Rectal smooth muscle tissue (tissue), 1 donor: ENCODE data around the gene CYTH1.

Source experiments
- H3K27ac ChIP-seq: one replicate; pipeline ENCODE4 v1.7.0; 2013; ENCODE audit warnings: low read depth, low read length, inconsistent platforms
- H3K27me3 ChIP-seq: one replicate; pipeline ENCODE4 v1.7.0; 2013; ENCODE audit warnings: low read length; ENCODE audit not compliant: control insufficient read depth, insufficient read depth
- H3K36me3 ChIP-seq: one replicate; pipeline ENCODE4 v1.7.0; 2013; ENCODE audit warnings: low read length; ENCODE audit not compliant: control insufficient read depth, insufficient read depth
- H3K4me1 ChIP-seq: one replicate; pipeline ENCODE4 v1.7.0; 2013; ENCODE audit warnings: low read length; ENCODE audit not compliant: control insufficient read depth, insufficient read depth
- H3K4me3 ChIP-seq: one replicate; pipeline ENCODE4 v1.7.0; 2013; ENCODE audit warnings: low read length
- H3K9ac ChIP-seq: one replicate; pipeline ENCODE4 v1.7.0; 2013; ENCODE audit warnings: low read length

The CYTH1 gene

DNA sequence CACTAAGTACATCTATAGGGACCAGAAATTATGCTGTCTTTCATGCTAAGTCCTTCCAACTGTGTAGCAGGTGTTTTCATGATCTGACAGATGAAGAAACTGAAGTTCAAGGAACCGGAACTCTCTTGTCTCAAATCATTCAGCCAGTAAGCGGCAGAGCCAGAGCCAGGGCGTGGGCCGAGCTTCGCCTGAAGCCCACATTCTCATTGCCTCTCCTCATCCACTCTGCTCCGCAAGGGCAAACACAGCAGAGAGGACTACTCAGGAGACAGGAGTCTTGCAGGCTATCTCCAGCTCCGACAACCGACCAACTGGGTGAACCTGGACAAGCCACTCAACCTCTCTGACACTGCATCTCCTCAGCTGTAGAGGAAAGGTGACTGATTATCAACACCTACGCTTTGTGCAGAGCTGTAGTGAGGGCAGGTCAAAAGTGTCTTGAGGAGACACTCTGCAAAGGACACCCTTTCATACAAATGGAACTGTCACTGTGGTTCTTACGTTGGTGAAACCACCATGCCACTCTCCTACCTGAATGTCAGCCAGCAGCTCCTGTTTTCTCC is 72.9 kb downstream of the CYTH1 start:
- Histone ChIP-seq H3K4me3 (no peak overlapping the region), H3K36me3 (peaks cover 14% of the 10 kb centered on the region), H3K27me3 (no peaks in the 10 kb centered on the region), H3K27ac (no peak overlapping the region), H3K9ac (no peak overlapping the region), H3K4me1 (peaks cover 4% of the 10 kb centered on the region)

- Histone ChIP-seq H3K36me3 (peaks cover 14% of the 10 kb centered on the region), H3K27me3 (no peaks in the 10 kb centered on the region), H3K27ac (no peak overlapping the region), H3K4me3 (no peak overlapping the region), H3K4me1 (peaks cover 4% of the 10 kb centered on the region), H3K9ac (no peak overlapping the region)
Observed at GRCh38 chr17:78708510-78708973, 73.5 kb downstream of the CYTH1 start.

DNA sequence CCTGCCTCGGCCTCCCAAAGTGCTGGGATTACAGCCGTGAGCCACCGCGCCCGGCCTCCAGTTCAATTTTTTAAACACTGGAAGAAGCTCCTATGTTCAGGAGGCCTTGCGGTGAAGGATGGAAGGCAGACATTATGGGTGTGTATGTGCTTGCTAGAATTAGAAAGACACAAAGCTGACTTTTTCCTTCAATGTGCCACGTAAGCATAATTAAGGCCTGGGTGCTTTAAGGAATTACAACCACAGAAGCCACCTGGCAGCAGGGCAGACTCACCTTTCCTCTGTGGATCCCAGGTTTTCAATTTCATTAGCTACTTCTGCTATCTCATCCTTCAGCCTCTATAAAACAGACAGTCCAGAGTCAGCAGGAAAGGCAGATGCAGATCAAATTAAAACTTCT is 74.2 kb downstream of the CYTH1 start:
- H3K27ac ChIP-seq = no peak overlapping the region
- H3K36me3 ChIP-seq = peaks cover 14% of the 10 kb centered on the region
- no peak overlapping the region for H3K4me3 ChIP-seq
- H3K4me1 ChIP-seq = peaks cover 4% of the 10 kb centered on the region
- H3K27me3 ChIP-seq = no peaks in the 10 kb centered on the region
- no peak overlapping the region for H3K9ac ChIP-seq

DNA sequence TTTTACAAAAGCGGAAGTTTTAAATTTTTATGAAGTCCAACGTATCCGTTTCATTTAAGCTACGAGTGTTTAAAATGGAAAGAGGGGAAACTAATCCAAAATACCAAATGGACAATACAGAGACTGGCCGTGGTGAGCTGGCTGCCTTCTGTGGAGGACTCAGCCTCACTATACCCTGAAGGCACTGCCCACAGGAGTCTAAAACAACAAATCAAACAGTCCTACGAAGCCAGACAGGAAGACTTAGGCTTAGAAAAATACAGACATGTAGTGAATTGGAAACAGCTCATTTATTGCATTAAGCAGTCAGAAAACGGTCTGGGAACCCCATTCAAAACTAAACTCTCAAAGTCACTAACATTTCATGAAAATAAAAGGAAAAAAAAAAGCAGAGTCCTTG is 75.1 kb downstream of the CYTH1 start:
- Histone ChIP-seq H3K9ac (no peak overlapping the region), H3K4me3 (no peak overlapping the region), H3K4me1 (peaks cover 4% of the 10 kb centered on the region), H3K36me3 (peaks cover 18% of the 10 kb centered on the region), H3K27me3 (no peaks in the 10 kb centered on the region), H3K27ac (no peak overlapping the region)

- Histone ChIP-seq H3K4me1 (peaks cover 4% of the 10 kb centered on the region), H3K4me3 (no peak overlapping the region), H3K27me3 (no peaks in the 10 kb centered on the region), H3K27ac (no peak overlapping the region), H3K9ac (no peak overlapping the region), H3K36me3 (peaks cover 24% of the 10 kb centered on the region)
Observed at GRCh38 chr17:78706271-78706915, 75.7 kb downstream of the CYTH1 start.

GRCh38 chr17:78705071-78705470 is 77.0 kb downstream of the CYTH1 start:
- no peak overlapping the region for H3K4me3 ChIP-seq
- H3K36me3 ChIP-seq = peaks cover 25% of the 10 kb centered on the region
- H3K9ac ChIP-seq = no peak overlapping the region
- H3K27me3 ChIP-seq = no peaks in the 10 kb centered on the region
- peaks cover 4% of the 10 kb centered on the region for H3K4me1 ChIP-seq
- H3K27ac ChIP-seq = no peak overlapping the region

GRCh38 chr17:78704594-78704993 is 77.5 kb downstream of the CYTH1 start:
- H3K27ac ChIP-seq = no peak overlapping the region
- H3K27me3 ChIP-seq = no peaks in the 10 kb centered on the region
- H3K4me1 ChIP-seq = peaks cover 1% of the 10 kb centered on the region
- peaks cover 25% of the 10 kb centered on the region for H3K36me3 ChIP-seq
- no peak overlapping the region for H3K9ac ChIP-seq
- no peak overlapping the region for H3K4me3 ChIP-seq

GRCh38 chr17:78697554-78698343 is 84.3 kb downstream of the CYTH1 start:
- no peaks in the 10 kb centered on the region for H3K27me3 ChIP-seq
- no peak overlapping the region for H3K27ac ChIP-seq
- no peak overlapping the region for H3K4me3 ChIP-seq
- H3K9ac ChIP-seq = no peak overlapping the region
- H3K4me1 ChIP-seq = no peaks in the 10 kb centered on the region
- peaks cover 43% of the 10 kb centered on the region for H3K36me3 ChIP-seq

DNA sequence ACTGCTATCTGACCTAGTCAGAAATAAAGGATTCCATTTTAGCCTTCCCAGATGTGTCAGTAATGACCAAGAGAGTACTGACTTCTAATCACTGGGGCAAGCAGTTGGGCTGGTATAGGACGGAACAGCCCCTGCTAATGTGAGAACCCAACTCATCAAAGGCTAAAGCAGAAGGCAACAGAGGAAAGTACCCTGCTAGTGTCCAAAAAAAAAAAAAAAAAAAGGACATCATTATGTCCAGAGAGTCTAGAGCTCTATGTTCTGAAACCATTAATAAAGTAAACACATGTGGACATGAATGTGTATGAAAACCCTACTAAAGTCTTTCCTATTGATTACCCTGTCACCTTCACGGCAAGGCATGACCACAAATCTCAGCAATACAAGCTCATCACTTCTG is 85.0 kb downstream of the CYTH1 start:
- H3K9ac ChIP-seq = no peak overlapping the region
- no peak overlapping the region for H3K27ac ChIP-seq

GRCh38 chr17:78696016-78696982 is 85.8 kb downstream of the CYTH1 start:
- Histone ChIP-seq H3K27ac (no peak overlapping the region), H3K27me3 (no peaks in the 10 kb centered on the region), H3K4me3 (no peak overlapping the region), H3K4me1 (no peaks in the 10 kb centered on the region), H3K36me3 (peaks cover 41% of the 10 kb centered on the region), H3K9ac (no peak overlapping the region)

More for the DNA sequence above, 85.0 kb downstream of the CYTH1 start:
- no peaks in the 10 kb centered on the region for H3K4me1 ChIP-seq
- no peak overlapping the region for H3K4me3 ChIP-seq
- H3K27me3 ChIP-seq = no peaks in the 10 kb centered on the region
- peaks cover 46% of the 10 kb centered on the region for H3K36me3 ChIP-seq

- no peak overlapping the region for H3K9ac ChIP-seq
- H3K27ac ChIP-seq = no peak overlapping the region
- no peak overlapping the region for H3K4me3 ChIP-seq
- H3K4me1 ChIP-seq = no peaks in the 10 kb centered on the region
- no peaks in the 10 kb centered on the region for H3K27me3 ChIP-seq
- H3K36me3 ChIP-seq = peaks cover 41% of the 10 kb centered on the region
Observed at GRCh38 chr17:78694805-78695531, 87.1 kb downstream of the CYTH1 start.
